Measurements from ENCODE around the gene CYFIP1.

GRCh38 chr15:22955544-22956119 is 24.5 kb downstream of the CYFIP1 start:
- no peak for TF ChIP-seq CTCF (conservative IDR thresholded peaks at IDR 0.05; ENCODE audit: low read depth, low read length)
- no peak for TF ChIP-seq EZH2 (IDR thresholded peaks at IDR 0.05; ENCODE audit: borderline replicate concordance, low read depth, low read length, poor library complexity, severe bottlenecking)
